ENCODE data around the gene KRT39.

Gene KRT39

DNA sequence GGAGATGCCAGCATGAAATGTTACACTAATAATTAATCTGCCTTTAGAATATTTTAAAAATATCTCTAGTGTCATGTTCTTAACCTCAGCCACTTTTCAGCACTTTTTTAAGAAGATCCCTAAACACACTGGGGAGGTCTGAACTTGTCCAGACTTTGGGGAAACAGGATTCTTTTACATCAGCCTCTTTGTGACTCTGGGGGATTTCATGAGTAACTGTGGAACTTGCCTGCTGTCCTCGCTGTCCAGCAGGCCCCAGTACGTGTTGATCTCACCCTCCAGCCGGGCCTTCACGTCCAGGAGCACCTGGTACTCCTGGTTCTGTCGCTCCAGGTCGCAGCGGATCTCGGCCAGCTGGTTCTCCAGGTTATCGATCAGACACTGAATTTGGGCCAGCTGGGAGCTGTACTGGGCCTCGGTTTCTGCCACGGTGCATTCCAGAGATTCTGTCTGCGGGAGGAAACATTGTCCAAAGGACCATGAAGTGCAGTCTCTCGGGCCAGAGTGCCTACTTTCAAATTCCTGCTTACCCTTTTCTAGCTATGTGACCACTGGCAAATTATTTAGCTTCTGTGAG is 11.9 kb upstream of the KRT39 start:
- FAIRE-seq (no peak), DNase-seq (ENCODE audit: insufficient read length) (no peak)
- TF ChIP-seq POLR2A (IDR thresholded peaks at IDR 0.05; ENCODE audit: low read depth, low read length): no peak
- TF ChIP-seq TAF1 (IDR thresholded peaks at IDR 0.05; ENCODE audit: borderline replicate concordance, low read depth, low read length): no peak
- TF ChIP-seq POLR2AphosphoS5 (IDR thresholded peaks at IDR 0.05; ENCODE audit: low read depth, low read length): no peak

- DNase-seq (ENCODE audit: insufficient read length) (no peak), FAIRE-seq (no peak)
- TF ChIP-seq TAF1 (IDR thresholded peaks at IDR 0.05; ENCODE audit: borderline replicate concordance, low read depth, low read length) (no peak), POLR2A (IDR thresholded peaks at IDR 0.05; ENCODE audit: low read depth, low read length) (no peak), POLR2AphosphoS5 (IDR thresholded peaks at IDR 0.05; ENCODE audit: low read depth, low read length) (no peak)
Measured at GRCh38 chr17:40975516-40975915, 8.8 kb upstream of the KRT39 start.

GRCh38 chr17:40974366-40974765 is 7.6 kb upstream of the KRT39 start:
- DNase-seq (ENCODE audit: insufficient read length) (no peak), FAIRE-seq (no peak)
- TF ChIP-seq POLR2AphosphoS5 (IDR thresholded peaks at IDR 0.05; ENCODE audit: low read depth, low read length) (no peak), TAF1 (IDR thresholded peaks at IDR 0.05; ENCODE audit: borderline replicate concordance, low read depth, low read length) (no peak), POLR2A (IDR thresholded peaks at IDR 0.05; ENCODE audit: low read depth, low read length) (no peak)

DNA sequence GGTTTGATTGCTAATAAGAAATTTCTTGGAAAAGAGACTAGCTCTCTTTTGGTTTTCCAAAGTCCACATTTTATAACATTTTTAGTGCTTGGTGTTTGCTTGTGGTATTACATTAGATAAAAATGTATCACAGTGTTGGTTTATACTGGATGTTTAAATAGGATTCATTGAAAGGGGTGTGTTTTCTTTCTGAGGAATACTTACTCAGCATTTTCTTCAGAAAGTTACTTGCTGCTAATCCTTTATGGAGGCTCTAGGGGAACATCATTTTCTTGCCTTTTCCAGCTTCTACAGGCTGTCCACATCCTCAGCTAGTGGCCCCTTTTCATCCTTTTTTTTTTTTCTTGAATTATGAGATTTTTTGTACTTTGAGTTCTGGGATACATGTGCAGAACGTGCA is 834 bp upstream of the KRT39 start:
- TF ChIP-seq POLR2A (IDR thresholded peaks at IDR 0.05; ENCODE audit: low read depth, low read length): no peak
- no peak for TF ChIP-seq TAF1 (IDR thresholded peaks at IDR 0.05; ENCODE audit: borderline replicate concordance, low read depth, low read length)
- TF ChIP-seq POLR2AphosphoS5 (IDR thresholded peaks at IDR 0.05; ENCODE audit: low read depth, low read length): no peak
- FAIRE-seq (no peak), DNase-seq (ENCODE audit: insufficient read length) (no peak)

DNA sequence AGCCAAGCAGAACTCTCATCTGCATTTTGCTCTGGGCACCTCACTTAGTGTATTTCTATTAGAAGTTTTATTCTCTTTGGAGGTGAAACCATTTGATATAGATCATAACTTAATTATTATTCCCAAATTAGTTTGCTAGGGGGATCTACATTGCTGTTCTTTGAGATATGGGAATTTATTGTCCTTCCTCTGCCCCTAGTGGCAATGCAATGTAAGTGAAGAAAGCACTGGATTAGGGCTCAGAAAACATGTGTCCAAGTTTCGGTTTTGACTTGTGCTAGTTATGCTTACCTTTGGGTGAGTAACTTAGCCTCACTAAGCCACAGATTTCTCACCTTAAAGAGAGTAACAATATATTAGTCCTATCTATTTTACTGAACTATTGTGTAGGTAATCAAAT is 2.9 kb downstream of the KRT39 start:
- FAIRE-seq: no peak
- TF ChIP-seq POLR2A (IDR thresholded peaks at IDR 0.05; ENCODE audit: low read depth, low read length) (no peak), TAF1 (IDR thresholded peaks at IDR 0.05; ENCODE audit: borderline replicate concordance, low read depth, low read length) (no peak)
- DNase-seq (ENCODE audit: insufficient read length): no peak

- TF ChIP-seq POLR2AphosphoS5 (IDR thresholded peaks at IDR 0.05; ENCODE audit: low read depth, low read length) (no peak), POLR2A (IDR thresholded peaks at IDR 0.05; ENCODE audit: low read depth, low read length) (no peak), TAF1 (IDR thresholded peaks at IDR 0.05; ENCODE audit: borderline replicate concordance, low read depth, low read length) (no peak)
- FAIRE-seq (no peak), DNase-seq (ENCODE audit: insufficient read length) (no peak)
Measured at GRCh38 chr17:40962059-40962561, 4.6 kb downstream of the KRT39 start.

DNA sequence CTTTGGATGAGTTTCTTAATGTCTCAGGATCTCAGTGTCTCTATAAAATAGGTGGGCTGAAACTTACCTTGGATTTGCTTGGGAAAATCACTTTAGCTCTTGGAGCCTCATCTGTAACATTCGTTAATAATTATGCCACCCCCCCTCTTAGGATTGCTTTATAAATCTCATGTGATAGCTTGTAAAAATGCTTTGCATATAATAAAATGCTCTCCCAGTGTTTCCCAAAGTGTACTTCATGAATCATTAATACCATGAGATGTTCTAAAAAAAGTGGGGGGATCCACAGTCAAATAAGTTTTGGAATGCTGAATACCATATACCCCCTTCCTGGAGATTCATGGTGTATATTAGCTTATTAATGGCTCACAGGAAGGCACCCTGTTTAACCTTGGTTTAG is 5.2 kb downstream of the KRT39 start:
- TF ChIP-seq POLR2A (IDR thresholded peaks at IDR 0.05; ENCODE audit: low read depth, low read length) (no peak), POLR2AphosphoS5 (IDR thresholded peaks at IDR 0.05; ENCODE audit: low read depth, low read length) (no peak), TAF1 (IDR thresholded peaks at IDR 0.05; ENCODE audit: borderline replicate concordance, low read depth, low read length) (no peak)
- no peak for DNase-seq (ENCODE audit: insufficient read length)
- FAIRE-seq: no peak

DNA sequence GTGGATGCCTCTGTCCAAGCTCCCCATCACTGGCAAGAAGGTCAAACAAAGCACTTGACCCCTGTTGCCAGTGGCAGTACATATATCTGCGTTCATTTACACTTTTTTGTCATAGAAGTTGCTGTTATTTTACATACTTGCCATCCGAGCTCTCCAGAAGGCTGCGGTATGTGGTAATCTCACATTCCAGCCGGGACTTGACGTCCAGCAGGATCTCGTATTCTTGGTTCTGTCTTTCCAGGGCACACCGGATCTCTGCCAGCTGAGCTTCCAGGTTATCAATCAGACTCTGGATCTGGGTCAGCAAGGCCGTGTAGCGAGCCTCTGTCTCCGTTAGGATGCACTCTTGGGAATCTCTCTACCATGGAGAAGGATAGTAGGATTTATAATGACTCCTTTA is 6.6 kb downstream of the KRT39 start:
- no peak for FAIRE-seq
- DNase-seq (ENCODE audit: insufficient read length): no peak
- TF ChIP-seq TAF1 (IDR thresholded peaks at IDR 0.05; ENCODE audit: borderline replicate concordance, low read depth, low read length) (no peak), POLR2AphosphoS5 (IDR thresholded peaks at IDR 0.05; ENCODE audit: low read depth, low read length) (no peak), POLR2A (IDR thresholded peaks at IDR 0.05; ENCODE audit: low read depth, low read length) (no peak)

DNA sequence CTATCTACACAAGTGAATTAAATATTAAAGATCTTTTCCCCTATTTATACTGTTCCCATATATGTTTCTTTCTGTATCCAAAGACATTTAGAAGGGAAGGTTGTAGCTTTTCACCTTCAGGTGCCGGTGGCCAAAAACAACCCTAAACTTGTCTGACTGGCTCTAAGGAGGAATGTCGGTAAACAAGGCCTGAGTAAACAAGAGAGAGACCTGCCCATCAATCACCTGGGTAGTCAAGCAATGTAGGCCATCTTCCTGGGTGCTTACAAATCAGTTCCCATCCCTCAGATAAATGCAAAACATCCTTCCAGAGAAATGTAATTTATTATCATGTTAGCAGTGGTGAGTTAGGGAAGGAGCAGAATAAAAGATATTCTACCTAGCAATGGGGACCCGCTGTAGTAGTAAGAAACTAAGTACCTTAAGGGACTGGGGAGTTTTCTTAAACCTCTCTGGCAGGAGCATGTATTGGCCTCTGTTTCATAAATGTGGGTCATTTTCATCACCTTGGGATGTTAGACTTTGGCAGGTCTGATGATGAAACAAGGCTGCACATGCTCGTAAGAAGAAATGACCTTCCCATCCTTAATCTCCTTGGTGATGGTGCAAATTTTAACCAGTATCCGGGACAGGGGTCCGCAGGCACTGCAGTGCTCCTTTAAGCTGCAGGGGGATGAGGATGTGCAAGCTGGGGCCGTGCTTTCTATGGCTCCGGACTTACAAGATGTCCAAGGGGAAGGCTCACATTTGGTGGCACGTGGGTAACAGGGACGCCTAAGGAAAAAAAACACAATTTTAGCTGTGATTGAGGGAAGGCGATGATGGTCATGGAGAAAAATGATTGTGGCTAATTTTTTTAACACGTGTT is 8.4 kb downstream of the KRT39 start:
- no peak for TF ChIP-seq TAF1 (IDR thresholded peaks at IDR 0.05; ENCODE audit: borderline replicate concordance, low read depth, low read length)
- TF ChIP-seq POLR2AphosphoS5 (IDR thresholded peaks at IDR 0.05; ENCODE audit: low read depth, low read length): no peak
- TF ChIP-seq POLR2A (IDR thresholded peaks at IDR 0.05; ENCODE audit: low read depth, low read length): no peak
- DNase-seq (ENCODE audit: insufficient read length) (no peak), FAIRE-seq (no peak)

- FAIRE-seq: no peak
- no peak for TF ChIP-seq POLR2AphosphoS5 (IDR thresholded peaks at IDR 0.05; ENCODE audit: low read depth, low read length)
- TF ChIP-seq TAF1 (IDR thresholded peaks at IDR 0.05; ENCODE audit: borderline replicate concordance, low read depth, low read length): no peak
- TF ChIP-seq POLR2A (IDR thresholded peaks at IDR 0.05; ENCODE audit: low read depth, low read length): no peak
- DNase-seq (ENCODE audit: insufficient read length): no peak
Measured at GRCh38 chr17:40956401-40957254, 10.1 kb downstream of the KRT39 start.

DNA sequence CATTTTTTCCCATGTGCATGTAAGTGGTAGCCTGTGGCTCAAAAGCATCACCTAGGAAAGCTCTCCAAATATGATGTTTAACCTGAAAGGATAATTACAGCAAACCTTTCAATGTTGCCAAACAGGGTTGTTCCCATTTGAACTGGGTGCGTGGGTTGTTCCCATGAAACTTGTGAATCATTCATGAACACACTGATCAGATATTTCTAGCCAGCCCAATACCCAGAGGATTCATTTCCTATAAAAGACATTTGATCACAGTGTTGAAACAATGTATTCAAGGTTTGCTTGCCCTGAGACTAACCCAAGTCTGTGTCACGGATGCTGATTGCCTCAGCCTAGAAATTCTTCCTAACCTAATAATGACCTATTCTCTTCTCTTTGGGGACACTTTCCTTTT is 12.9 kb downstream of the KRT39 start:
- no peak for FAIRE-seq
- DNase-seq (ENCODE audit: insufficient read length): no peak
- TF ChIP-seq POLR2A (IDR thresholded peaks at IDR 0.05; ENCODE audit: low read depth, low read length) (no peak), POLR2AphosphoS5 (IDR thresholded peaks at IDR 0.05; ENCODE audit: low read depth, low read length) (no peak)

Measured in GM12892 (cell line).